ENCODE measurements around the gene WDR43. TPM values are rescaled to one million over a fixed set of nuclear protein-coding genes. Genes with fewer than 3 reads are reported as not detected.

Gene WDR43
- total and polyA plus RNA-seq, 11 donors, result 4.5 to 35.9 (median 22.5) TPM

DNA sequence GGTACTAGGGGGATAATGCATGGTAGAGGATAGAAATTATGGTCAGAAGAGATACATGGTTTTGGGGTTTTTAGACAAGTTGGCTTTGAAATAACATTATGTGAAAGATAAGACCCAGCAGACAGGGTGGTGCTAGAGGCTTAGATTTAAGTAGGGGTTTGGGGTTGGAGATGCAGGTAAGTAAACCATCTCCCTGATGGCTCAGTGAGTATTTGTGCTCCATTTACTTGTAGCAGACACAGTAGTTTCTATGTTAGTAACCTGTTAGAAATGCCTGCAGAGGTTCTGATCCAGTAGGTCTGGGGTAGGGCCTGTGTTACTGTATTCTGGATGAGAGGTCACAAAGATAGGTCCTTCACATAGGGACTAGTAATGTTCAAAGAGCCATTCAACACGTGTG is 13.7 kb downstream of the WDR43 start:
- intact Hi-C loops (cut with DNase I), result no loop called here
- 0 to 41% (median 19%) methylated on average over 1 of the region's 1 CpG for WGBS, 4 donors
- Histone ChIP-seq H3K27me3 (no peaks in the 10 kb centered on the region), H3K4me3 (no peak overlapping the region), H3K27ac (no peak overlapping the region), H3K36me3 (peaks cover 0 to 95% (median 77%) of the 10 kb centered on the region in 9 donors), H3K9me3 (no peaks in the 10 kb centered on the region), H3K4me1 (peaks cover 0 to 6% (median 0%) of the 10 kb centered on the region in 12 donors)
- TF ChIP-seq POLR2A (IDR thresholded peaks at IDR 0.05), result no peak
- TF ChIP-seq, protein P1, sequence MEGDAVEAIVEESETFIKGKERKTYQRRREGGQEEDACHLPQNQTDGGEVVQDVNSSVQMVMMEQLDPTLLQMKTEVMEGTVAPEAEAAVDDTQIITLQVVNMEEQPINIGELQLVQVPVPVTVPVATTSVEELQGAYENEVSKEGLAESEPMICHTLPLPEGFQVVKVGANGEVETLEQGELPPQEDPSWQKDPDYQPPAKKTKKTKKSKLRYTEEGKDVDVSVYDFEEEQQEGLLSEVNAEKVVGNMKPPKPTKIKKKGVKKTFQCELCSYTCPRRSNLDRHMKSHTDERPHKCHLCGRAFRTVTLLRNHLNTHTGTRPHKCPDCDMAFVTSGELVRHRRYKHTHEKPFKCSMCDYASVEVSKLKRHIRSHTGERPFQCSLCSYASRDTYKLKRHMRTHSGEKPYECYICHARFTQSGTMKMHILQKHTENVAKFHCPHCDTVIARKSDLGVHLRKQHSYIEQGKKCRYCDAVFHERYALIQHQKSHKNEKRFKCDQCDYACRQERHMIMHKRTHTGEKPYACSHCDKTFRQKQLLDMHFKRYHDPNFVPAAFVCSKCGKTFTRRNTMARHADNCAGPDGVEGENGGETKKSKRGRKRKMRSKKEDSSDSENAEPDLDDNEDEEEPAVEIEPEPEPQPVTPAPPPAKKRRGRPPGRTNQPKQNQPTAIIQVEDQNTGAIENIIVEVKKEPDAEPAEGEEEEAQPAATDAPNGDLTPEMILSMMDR (IDR thresholded peaks at IDR 0.05), result no peak
- ATAC-seq, result no peak
- no peak for DNase-seq

DNA sequence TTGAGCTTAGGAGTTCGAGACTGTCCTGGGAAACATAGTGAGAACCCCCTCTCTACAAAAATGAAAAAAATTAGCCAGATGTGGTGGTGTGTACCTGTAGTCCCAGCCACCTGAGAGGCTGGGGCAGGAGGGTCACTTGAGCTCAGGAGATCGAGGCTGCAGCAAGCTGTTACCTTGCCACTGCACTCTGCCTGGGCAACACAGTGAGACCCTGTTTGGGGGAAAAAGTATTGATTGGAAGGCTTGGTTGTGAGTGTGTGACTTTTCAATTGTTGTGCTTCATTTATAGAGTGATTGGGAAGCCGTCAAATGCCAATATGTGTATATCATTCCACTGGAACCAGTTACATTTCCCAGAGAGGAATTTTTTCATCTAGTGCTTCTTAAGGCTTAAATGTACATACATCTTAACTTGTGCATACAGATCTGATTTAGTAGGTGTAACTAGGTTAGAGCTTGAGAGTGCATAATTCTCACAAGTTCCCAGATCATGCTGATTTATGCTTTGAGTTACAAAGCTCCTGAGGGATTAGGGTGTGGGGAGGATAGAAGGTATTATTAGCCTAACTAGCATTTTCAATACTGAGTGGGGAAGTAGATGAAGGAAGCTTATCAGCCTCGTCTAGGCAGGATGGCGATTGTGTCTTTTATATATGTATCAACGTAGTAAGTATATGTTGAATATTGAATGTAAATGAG is 15.3 kb downstream of the WDR43 start:
- intact Hi-C loops (cut with DNase I), result no loop called here
- TF ChIP-seq, protein P1 (IDR thresholded peaks at IDR 0.05), result no peak
- no peak for TF ChIP-seq POLR2A (IDR thresholded peaks at IDR 0.05)
- H3K36me3 ChIP-seq, result peaks cover 0 to 95% (median 83%) of the 10 kb centered on the region in 9 donors
- peaks cover 0 to under 1% (median 0%) of the 10 kb centered on the region in 12 donors for H3K4me1 ChIP-seq
- WGBS, 4 donors, result 84 to 89% (median 88%) methylated on average over 6 of the region's 6 CpGs
- H3K4me3 ChIP-seq, result no peak overlapping the region
- no peak overlapping the region for H3K27ac ChIP-seq
- DNase-seq (no peak), ATAC-seq (no peak)
- H3K27me3 ChIP-seq, result no peaks in the 10 kb centered on the region
- no peaks in the 10 kb centered on the region for H3K9me3 ChIP-seq

DNA sequence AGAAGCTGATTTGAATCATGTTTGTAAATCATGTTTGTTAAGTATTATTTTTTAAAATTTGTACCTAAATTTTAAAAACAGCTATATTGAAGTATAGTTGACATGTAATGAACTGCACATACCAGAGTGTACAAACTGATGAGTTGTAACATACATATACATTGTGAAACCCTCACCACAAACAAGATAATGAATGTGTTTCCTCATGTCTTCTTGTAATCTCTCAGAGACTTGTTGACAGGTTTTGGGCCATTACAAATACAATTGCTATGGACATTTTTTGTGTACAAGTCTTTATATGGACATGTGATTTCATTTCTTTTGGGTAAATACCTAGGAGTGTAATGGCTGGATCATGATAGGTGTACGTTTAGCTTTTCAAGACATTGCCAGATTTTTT is 21.5 kb downstream of the WDR43 start:
- no peaks in the 10 kb centered on the region for H3K27me3 ChIP-seq
- no peaks in the 10 kb centered on the region for H3K4me1 ChIP-seq
- DNase-seq (no peak), ATAC-seq (no peak)
- H3K9me3 ChIP-seq, result no peaks in the 10 kb centered on the region
- 84 to 97% (median 91%) methylated on average over 1 of the region's 1 CpG for WGBS, 4 donors
- H3K4me3 ChIP-seq, result no peak overlapping the region
- no peak for TF ChIP-seq POLR2A (IDR thresholded peaks at IDR 0.05)
- TF ChIP-seq, protein P1 (IDR thresholded peaks at IDR 0.05), result no peak
- H3K36me3 ChIP-seq, result peaks cover 0 to 87% (median 76%) of the 10 kb centered on the region in 9 donors
- no peak overlapping the region for H3K27ac ChIP-seq
- intact Hi-C loops (cut with DNase I), result no loop called here

DNA sequence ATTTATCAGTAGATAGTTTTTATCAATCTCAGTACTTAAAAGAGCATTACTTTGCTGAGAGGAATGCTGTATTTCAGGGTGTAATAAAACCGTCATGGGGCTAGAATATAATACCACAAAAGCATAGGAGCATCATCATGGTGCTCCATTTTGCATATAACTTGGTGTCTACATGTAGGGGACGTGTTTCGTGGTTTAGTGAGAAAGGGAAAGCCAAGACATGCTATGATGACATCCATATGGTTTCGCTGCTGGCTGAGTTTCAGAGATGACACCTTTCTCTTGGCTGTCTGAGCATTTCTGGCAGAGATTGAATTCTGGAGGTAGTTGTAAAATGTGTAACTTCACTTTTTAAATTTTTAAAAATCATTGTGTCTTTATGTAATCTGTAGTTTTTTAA is 32.4 kb downstream of the WDR43 start:
- peaks cover 2 to 100% (median 98%) of the 10 kb centered on the region in 9 donors for H3K36me3 ChIP-seq
- intact Hi-C loops (cut with DNase I), result no loop called here
- H3K9me3 ChIP-seq, result no peaks in the 10 kb centered on the region
- no peak for TF ChIP-seq POLR2A (IDR thresholded peaks at IDR 0.05)
- TF ChIP-seq, protein P1 (IDR thresholded peaks at IDR 0.05), result no peak
- no peak overlapping the region for H3K4me3 ChIP-seq
- no peaks in the 10 kb centered on the region for H3K4me1 ChIP-seq
- no peak overlapping the region for H3K27ac ChIP-seq
- WGBS, 4 donors, result 84 to 92% (median 91%) methylated on average over 4 of the region's 4 CpGs
- H3K27me3 ChIP-seq, result no peaks in the 10 kb centered on the region
- DNase-seq (no peak), ATAC-seq (no peak)
